GM10266 (cell line): ENCODE data around the gene CRISPLD2.

Source experiments
- DNase-seq: peaks from one replicate; pipeline ENCODE4 v3.0.0; 2012; ENCODE audit errors: extremely low spot score
- CTCF ChIP-seq: IDR thresholded peaks from 2 replicates; pipeline ENCODE4 v1.5.1; 2012; ENCODE audit warnings: mild to moderate bottlenecking, low read depth; ENCODE audit not compliant: control insufficient read depth, insufficient read depth; ENCODE audit errors: missing control alignments

CRISPLD2 gene

GRCh38 chr16:84841787-84842300, 22.1 kb downstream of the CRISPLD2 start:
- DNase-seq = no peak
- no peak for TF ChIP-seq CTCF

- DNase-seq = no peak
- TF ChIP-seq CTCF = no peak
Observed at GRCh38 chr16:84842516-84843148, 22.8 kb downstream of the CRISPLD2 start.

GRCh38 chr16:84843149-84844048, 23.6 kb downstream of the CRISPLD2 start:
- TF ChIP-seq CTCF = no peak
- no peak for DNase-seq

GRCh38 chr16:84844049-84844350, 24.2 kb downstream of the CRISPLD2 start:
- no peak for TF ChIP-seq CTCF
- DNase-seq = no peak

GRCh38 chr16:84844559-84845495, 25.0 kb downstream of the CRISPLD2 start:
- DNase-seq = no peak
- TF ChIP-seq CTCF = no peak

- DNase-seq = no peak
- no peak for TF ChIP-seq CTCF
Observed at GRCh38 chr16:84845496-84846002, 25.8 kb downstream of the CRISPLD2 start.
